Endothelial cell of umbilical vein (primary cell): ENCODE results near the gene HIP1. TPM values are rescaled to one million over a fixed set of nuclear protein-coding genes. Genes with fewer than 3 reads are reported as not detected.

Source experiments
- BruUV-seq: library from RNA; stranded (reverse); fragments of 400-500 nt; replicated peaks from 2 replicates; lab custom pipeline; 2021; lab: Mats Ljungman, UMichigan
- CTCF ChIA-PET: fragments of 300-600, 350-600 bp; sonication (Branson Sonifier 250); formaldehyde crosslinking; loops from one replicate; lab custom pipeline; 2021; ENCODE audit warnings: antibody characterized with exemption, inconsistent platforms; lab: Charles Lee
- POLR2A ChIA-PET: fragments of 300-600, 350-600 bp; sonication (Branson Sonifier 250); formaldehyde crosslinking; loops from one replicate; lab custom pipeline; 2021; ENCODE audit warnings: antibody characterized with exemption, inconsistent platforms; lab: Charles Lee
- DNase-seq: peaks from one replicate; pipeline ENCODE4 v3.0.0-alpha.2; 2011; ENCODE audit warnings: low read depth, low spot score
- FAIRE-seq: peaks from 2 replicates; lab custom pipeline; 2011; peaks lifted over from hg19 to GRCh38; lab: Jason Lieb, UNC
- H2AFZ ChIP-seq: 2 replicates; pipeline ENCODE4 v1.6.0; 2012; ENCODE audit warnings: low read depth, low read length, control low read depth, inconsistent platforms
- H3K27ac ChIP-seq: 2 replicates; pipeline ENCODE4 v1.5.1; 2011; ENCODE audit warnings: low read depth, mild to moderate bottlenecking, control low read depth, low read length, moderate library complexity; ENCODE audit not compliant: insufficient read depth
- H3K27me3 ChIP-seq, 2 experiments: 2 replicates each; pipeline versions ENCODE4 v1.6.0 to v1.6.1; 2011; ENCODE audit warnings: low read length in 2 of 2, mixed read lengths in 1 of 2; ENCODE audit not compliant: control insufficient read depth in 2 of 2, insufficient read depth in 2 of 2
- H3K36me3 ChIP-seq, 2 experiments: 2 replicates in 1 of 2; 3 replicates in 1 of 2; pipeline ENCODE4 v1.5.1; 2011; ENCODE audit warnings: low read length in 2 of 2, mild to moderate bottlenecking in 1 of 2, moderate library complexity in 1 of 2; ENCODE audit not compliant: control insufficient read depth in 2 of 2, insufficient read depth in 2 of 2; ENCODE audit errors: extremely low read depth in 1 of 2
- H3K4me1 ChIP-seq: 3 replicates; pipeline ENCODE4 v1.5.1; 2011; ENCODE audit warnings: mild to moderate bottlenecking, low read length; ENCODE audit not compliant: control insufficient read depth, insufficient read depth; ENCODE audit errors: extremely low read depth
- H3K4me2 ChIP-seq: 2 replicates; pipeline ENCODE4 v1.6.1; 2011; ENCODE audit warnings: low read length, control low read depth, mixed read lengths; ENCODE audit not compliant: insufficient read depth
- H3K4me3 ChIP-seq, 3 experiments: fragments of 200-600 bp in 1 of 3; sonication (generic), shearing (Covaris generic) in 1 of 3; replicated peaks in 1 of 3; 2 replicates each; pipeline ENCODE4 v1.5.1; 2011 to 2016; ENCODE audit warnings: control low read depth in 3 of 3, low read length in 3 of 3, mild to moderate bottlenecking in 2 of 3, inconsistent platforms in 1 of 3, low read depth in 1 of 3, moderate library complexity in 1 of 3; ENCODE audit not compliant: insufficient read depth in 1 of 3
- H3K79me2 ChIP-seq: 2 replicates; pipeline ENCODE4 v1.6.0; 2012; ENCODE audit warnings: low read length, inconsistent platforms; ENCODE audit not compliant: control insufficient read depth, insufficient read depth
- H3K9ac ChIP-seq: replicated peaks from 2 replicates; pipeline ENCODE3; 2011; ENCODE audit warnings: low read length, control low read depth; ENCODE audit not compliant: insufficient read depth; ENCODE audit errors: extremely low read depth
- H3K9me1 ChIP-seq: replicated peaks from 3 replicates; pipeline ENCODE4 v1.6.0; 2011; ENCODE audit warnings: mild to moderate bottlenecking, low read length; ENCODE audit not compliant: control insufficient read depth, insufficient read depth; ENCODE audit errors: extremely low read depth
- H3K9me3 ChIP-seq: replicated peaks from 2 replicates; pipeline ENCODE4 v1.5.1; 2012; ENCODE audit warnings: low read length, inconsistent platforms; ENCODE audit not compliant: control insufficient read depth, insufficient read depth
- H4K20me1 ChIP-seq: replicated peaks from 2 replicates; pipeline ENCODE3; 2011; ENCODE audit warnings: mild to moderate bottlenecking, low read length; ENCODE audit not compliant: control insufficient read depth, insufficient read depth; ENCODE audit errors: extremely low read depth
- CTCF ChIP-seq, 2 donors: IDR thresholded peaks; 1 replicate in 1 of 2; 2 replicates in 1 of 2; pipeline ENCODE4 v1.5.1; 2011; ENCODE audit warnings: low read length in 2 of 2, mild to moderate bottlenecking in 2 of 2, moderate library complexity in 2 of 2, control low read depth in 1 of 2, inconsistent platforms in 1 of 2, low read depth in 1 of 2; ENCODE audit not compliant: insufficient read depth in 1 of 2; ENCODE audit errors: extremely low read depth in 1 of 2
- EZH2 ChIP-seq: IDR thresholded peaks from 2 replicates; pipeline ENCODE4 v1.6.1; 2012; ENCODE audit warnings: borderline replicate concordance, low read depth, mild to moderate bottlenecking, moderate library complexity, low read length, inconsistent platforms; ENCODE audit not compliant: severe bottlenecking
- FOS ChIP-seq: IDR thresholded peaks from 2 replicates; pipeline ENCODE4 v1.6.1; 2011; ENCODE audit warnings: mild to moderate bottlenecking, low read length, moderate library complexity, borderline replicate concordance; ENCODE audit not compliant: insufficient read depth
- GATA2 ChIP-seq: IDR thresholded peaks from 2 replicates; pipeline ENCODE4 v1.7.0; 2011; ENCODE audit warnings: low read depth, mild to moderate bottlenecking, moderate library complexity, mixed read lengths, low read length; ENCODE audit not compliant: insufficient read length, insufficient read depth
- JUN ChIP-seq: IDR thresholded peaks from 2 replicates; pipeline ENCODE4 v1.6.1; 2011; ENCODE audit warnings: borderline replicate concordance, low read depth; ENCODE audit not compliant: insufficient read length, insufficient read depth
- MAX ChIP-seq: IDR thresholded peaks from 2 replicates; pipeline ENCODE4 v1.6.1; 2011; ENCODE audit not compliant: insufficient read depth, insufficient read length
- MYC ChIP-seq: IDR thresholded peaks from one replicate; pipeline ENCODE4 v1.6.1; 2011; ENCODE audit warnings: mild to moderate bottlenecking, low read depth, low read length
- POLR2A ChIP-seq: IDR thresholded peaks from 2 replicates; pipeline ENCODE4 v1.6.1; 2012; ENCODE audit warnings: low read depth, mild to moderate bottlenecking, control low read depth, low read length
- POLR2AphosphoS5 ChIP-seq: IDR thresholded peaks from 2 replicates; pipeline ENCODE4 v1.6.1; 2012; ENCODE audit warnings: low read depth, mild to moderate bottlenecking, control low read depth, low read length, moderate library complexity; ENCODE audit not compliant: insufficient read depth
- dilution Hi-C: fragments of 300-500 bp; cut with MboI; formaldehyde crosslinking; loops from one replicate; pipeline ENCODE4 v1.15.0; 2019; ENCODE audit warnings: low sequenced_read_pairs; ENCODE audit not compliant: extremely low pct_ligation_motif_present
- intact Hi-C: fragments of 100-400 bp; cut with micrococcal nuclease; formaldehyde crosslinking; loops from one replicate; pipeline ENCODE4 v1.10.0; 2022
- polyA plus RNA-seq, 4 experiments: library from polyadenylated mRNA; depleted of rRNA in 3 of 4; stranded (reverse) in 3 of 4; unstranded in 1 of 4; fragments of >200 nt; gene quantifications; 2 replicates each; pipeline versions ENCODE4 v1.2.1 to v1.2.3, GENCODE V29; 2011 to 2012; ENCODE audit warnings: missing spikeins in 1 of 4
- total RNA-seq: library from RNA; stranded (reverse); gene quantifications from 2 replicates; pipeline ENCODE4 v1.2.3, GENCODE V29; 2021

Gene HIP1
- total and polyA plus RNA-seq, 2 donors (not counting 3 experiments of a cell fraction or from before 2014, with no cell fraction given): 23.7 to 47.6 TPM

- Histone ChIP-seq H3K27me3 (no peaks in the 10 kb centered on the region), H2AFZ (peak overlapping the region; percentile 31), H3K4me3 (no peak overlapping the region), H3K9me3 (no peaks in the 10 kb centered on the region), H3K9me1 (no peaks in the 10 kb centered on the region), H4K20me1 (no peaks in the 10 kb centered on the region), H3K79me2 (no peaks in the 10 kb centered on the region), H3K9ac (no peak overlapping the region), H3K36me3 (peaks cover 0 to 3% of the 10 kb centered on the region in 2 experiments), H3K4me2 (peak overlapping the region; percentile 50), H3K27ac (peak overlapping the region; percentile 47), H3K4me1 (peaks cover 30% of the 10 kb centered on the region)
- TF ChIP-seq MYC (no peak), FOS (peak; percentile 88), MAX (no peak), POLR2A (no peak), POLR2AphosphoS5 (peak; percentile 39), GATA2 (peak; percentile 98), CTCF (IDR thresholded peaks at IDR 0.05; ENCODE audit: extremely low read depth in 1 of 2, insufficient read depth in 1 of 2, low read depth in 1 of 2, low read length in 2 of 2) (no peak), JUN (peak; percentile 66), EZH2 (no peak)
- intact Hi-C loops: no loop called here
- DNase-seq: peak; percentile 62
- ChIA-PET CTCF (interaction anchor here (0.6 to 1.6 kb wide), 5 partner anchors 21 to 543 kb away, joined by 3 to 5 read pairs (median 3); no protein-coding TSS in a partner anchor), POLR2A (no interaction called here)
- dilution Hi-C loops: no loop called here
- FAIRE-seq: peak; percentile 83
- no TSS peak for BruUV-seq
These were observed 141.8 kb downstream of the HIP1 start for GRCh38 chr7:75596727-75597614.
